Muscle of arm (tissue), 12 donors: ENCODE data around the gene GHRL. TPM values are rescaled to one million over a fixed set of nuclear protein-coding genes. Genes with fewer than 3 reads are reported as not detected.
"Not testable (repeated sequence)": the region's sequence is repeated elsewhere in the genome, so short reads cannot be mapped to it uniquely, and the experiment has no call there.

ENCODE experiments used
- DNase-seq: peaks from one replicate; pipeline ENCODE4 v3.0.0-alpha.2; 2013
- polyA plus RNA-seq, 12 donors: library from polyadenylated mRNA; unstranded; fragments of 120-200 nt; gene quantifications; one replicate each; pipeline ENCODE4 v1.2.1, GENCODE V29; 2013; ENCODE audit not compliant: insufficient read length in 12 of 12

GHRL gene
- polyA plus RNA-seq, 12 donors: 0.27 to 1.8 (median 1.0) TPM; not detected in 2

DNA sequence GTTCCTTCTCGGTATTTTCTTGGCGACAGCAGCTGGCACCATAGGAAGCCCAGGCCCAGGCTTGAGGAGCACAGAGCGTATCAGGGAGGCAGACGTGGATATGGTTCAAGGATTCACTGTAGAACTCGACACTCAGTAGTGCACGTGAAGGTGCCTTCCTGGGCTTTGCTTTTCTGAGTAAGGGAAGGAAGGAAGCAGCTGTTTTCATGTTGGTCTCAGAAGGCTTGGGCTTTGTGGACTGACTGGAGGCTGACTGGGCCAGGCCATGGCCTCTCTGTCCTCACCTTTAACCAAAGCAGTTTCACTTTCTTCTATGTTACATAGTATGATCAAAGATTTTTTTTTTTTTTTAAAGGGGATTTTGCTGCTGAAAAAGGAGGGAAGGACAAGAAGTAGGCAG is 6.9 kb upstream of the GHRL start:
- DNase-seq: no peak

DNA sequence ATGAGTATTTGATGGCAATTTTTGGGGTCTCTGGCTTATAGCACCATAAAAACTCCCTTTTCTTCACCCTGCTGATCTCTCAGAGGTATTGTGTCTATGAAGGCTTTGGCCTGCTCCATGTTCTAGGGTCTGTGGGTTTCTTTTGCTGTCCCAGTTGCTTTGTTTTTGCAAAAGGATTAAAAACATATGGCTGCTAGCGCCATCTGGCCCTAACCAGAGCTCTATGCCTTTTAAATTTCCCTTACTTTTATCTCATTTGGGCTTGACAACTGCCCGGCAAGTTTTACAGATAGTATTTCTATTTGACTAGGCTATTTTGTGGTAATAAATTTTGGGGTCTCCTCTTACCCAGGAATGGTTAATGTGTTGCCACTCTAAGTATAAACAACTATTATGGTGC is 6.4 kb upstream of the GHRL start:
- DNase-seq: no peak

DNA sequence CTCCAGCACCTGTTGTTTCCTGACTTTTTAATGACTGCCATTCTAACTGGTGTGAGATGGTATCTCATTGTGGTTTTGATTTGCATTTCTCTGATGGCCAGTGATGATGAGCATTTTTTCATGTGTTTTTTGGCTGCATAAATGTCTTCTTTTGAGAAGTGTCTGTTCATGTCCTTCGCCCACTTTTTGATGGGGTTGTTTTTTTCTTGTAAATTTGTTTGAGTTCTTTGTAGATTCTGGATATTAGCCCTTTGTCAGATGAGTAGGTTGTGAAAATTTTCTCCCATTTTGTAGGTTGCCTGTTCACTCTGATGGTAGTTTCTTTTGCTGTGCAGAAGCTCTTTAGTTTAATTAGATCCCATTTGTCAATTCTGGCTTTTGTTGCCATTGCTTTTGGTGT is 5.3 kb upstream of the GHRL start:
- DNase-seq: not testable (repeated sequence)

DNA sequence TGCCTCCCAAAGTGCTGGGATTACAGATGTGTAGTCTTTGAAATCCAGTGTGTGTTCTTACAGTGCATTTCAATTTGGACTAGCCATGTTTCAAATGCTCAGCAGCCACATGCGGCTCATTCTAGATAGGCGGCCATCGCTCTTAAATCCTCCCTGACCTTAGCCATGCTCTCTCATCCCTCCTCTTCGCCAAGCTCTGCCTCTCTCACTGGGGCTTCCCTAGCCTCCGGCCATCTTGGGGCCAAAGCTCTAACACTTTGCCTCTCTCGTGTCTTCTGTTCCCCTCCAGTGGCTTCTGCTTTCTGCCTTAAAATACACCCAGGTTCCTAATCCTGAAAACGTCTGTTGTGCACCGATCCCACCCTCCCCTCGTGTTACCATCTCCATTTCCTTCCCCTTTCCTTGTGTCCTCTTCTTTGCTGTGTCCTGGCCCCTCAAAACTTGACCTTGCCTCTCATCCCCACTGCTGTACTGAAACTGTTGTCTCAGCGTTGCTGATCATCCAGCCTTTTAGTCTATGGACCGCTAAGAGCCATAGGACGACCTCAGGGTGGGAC is 1.4 kb upstream of the GHRL start:
- no peak for DNase-seq

DNA sequence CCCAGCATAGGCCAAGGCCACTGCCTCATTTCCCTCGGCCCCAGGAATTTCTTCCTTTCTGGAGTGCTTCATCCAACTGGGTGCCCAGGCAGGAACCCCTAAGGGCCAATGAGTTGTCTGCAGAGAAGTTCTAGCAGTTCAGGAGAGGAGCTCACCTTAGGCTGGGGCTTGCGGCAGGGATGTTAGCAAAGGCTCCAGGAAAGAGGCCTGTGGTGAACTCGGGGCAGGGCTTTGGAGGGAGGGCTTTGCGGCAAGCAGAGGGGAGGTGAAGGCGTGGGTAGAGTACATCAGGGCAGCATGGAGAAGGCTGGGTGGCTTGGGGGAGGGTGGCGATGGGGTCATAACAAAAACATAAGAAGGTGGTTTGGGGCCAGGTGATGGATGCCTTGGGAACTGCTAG is 1.1 kb downstream of the GHRL start:
- DNase-seq: no peak

DNA sequence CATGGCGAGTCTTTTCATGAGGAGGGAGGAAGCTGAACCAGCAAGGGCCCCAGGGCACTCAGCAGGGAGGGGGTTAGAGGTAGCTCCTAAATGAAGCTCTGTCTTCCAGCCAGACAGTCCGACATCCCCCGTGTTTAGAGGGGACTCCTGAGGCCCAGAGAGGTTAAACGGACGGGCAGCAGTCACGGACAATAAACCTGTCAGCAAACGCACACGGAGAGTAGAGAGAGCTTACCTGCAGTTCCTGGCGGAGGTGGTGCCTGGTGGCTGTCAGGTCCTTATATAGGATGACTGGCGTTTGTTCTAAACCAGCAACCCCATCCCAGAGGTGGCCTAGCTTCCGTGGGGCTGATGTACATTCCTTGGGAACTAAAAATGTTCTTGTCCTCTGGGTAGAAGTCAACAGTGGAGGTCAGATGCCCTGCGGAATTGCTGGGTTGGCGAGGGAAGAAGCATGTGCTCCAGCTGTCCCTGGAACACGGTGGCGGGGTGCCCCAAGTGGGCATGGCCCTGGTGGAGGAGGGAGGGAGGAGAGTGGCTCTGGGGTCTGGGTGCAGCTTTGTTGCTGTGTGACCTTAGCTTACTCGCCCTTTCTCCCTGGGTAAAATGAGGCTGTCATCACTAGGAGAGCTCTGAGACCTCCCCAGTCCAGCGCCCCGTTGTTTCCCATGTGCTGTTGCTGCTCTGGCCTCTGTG is 2.1 kb downstream of the GHRL start:
- DNase-seq: no peak

DNA sequence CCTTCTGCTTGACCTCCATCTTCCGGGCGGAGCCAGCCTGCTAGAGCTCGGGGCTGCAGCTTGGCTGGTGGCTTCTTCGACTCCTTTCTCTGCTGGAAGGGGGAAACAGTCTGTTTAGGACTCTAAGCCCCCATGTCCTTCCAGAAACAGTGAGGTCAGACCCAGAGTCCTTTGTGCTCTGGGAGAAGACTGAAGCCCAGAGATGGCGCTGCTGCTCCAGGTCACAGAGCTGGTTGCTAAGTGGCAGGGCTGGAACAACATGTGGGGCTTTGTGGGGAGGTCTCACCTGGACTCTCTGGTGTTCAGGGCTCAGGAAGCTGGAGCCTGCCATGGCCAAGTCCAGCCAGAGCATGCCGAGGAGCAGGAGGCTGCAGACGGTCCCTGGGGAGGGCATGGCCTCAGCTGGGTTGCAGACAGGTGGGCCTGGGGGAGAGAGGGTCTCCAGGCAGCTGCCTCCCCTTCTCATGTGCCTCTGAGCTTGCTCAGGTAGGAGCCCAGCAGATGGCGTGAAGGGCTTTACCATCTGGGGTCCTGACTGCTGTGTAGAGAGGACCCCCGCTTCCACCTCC is 2.9 kb downstream of the GHRL start:
- DNase-seq: no peak

DNA sequence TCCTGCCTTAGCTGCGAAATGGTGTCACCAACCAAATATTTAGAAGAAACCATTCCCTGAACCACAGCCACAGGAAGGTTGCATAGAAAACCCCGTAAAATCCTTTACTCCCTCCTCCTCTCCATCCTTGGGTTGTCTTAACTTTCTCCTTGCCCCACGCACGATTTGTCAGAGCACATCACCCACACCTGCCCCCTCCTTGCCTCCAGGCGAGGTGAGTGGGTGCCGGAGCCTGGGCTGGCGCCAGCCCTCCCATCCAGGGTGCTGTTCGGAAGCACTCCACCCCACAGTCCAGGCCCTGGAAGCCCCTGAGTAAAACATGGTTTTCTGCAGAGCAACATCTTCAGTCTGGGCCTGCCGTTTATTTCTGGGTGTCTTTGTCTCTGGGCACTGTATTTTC is 3.7 kb downstream of the GHRL start:
- no peak for DNase-seq

DNA sequence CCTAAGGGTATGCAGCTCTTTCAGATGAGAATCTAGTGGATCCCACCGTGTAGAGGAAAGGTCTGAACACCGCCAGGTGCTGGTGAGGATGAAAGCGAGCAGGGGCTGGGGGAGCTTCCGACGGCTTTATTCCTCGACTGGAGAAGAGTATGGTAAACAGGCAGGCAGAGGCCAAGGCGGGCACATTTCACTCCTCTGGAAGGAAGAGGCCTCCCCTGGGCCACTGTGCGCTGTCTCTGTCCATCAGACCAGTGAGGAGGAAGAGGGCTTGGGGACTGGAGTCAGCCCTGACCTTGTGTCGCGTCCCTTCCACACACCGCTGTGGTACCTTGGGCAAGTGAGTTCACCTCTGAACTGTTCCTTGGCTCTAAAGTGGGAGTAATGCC is 4.2 kb downstream of the GHRL start:
- DNase-seq: no peak

DNA sequence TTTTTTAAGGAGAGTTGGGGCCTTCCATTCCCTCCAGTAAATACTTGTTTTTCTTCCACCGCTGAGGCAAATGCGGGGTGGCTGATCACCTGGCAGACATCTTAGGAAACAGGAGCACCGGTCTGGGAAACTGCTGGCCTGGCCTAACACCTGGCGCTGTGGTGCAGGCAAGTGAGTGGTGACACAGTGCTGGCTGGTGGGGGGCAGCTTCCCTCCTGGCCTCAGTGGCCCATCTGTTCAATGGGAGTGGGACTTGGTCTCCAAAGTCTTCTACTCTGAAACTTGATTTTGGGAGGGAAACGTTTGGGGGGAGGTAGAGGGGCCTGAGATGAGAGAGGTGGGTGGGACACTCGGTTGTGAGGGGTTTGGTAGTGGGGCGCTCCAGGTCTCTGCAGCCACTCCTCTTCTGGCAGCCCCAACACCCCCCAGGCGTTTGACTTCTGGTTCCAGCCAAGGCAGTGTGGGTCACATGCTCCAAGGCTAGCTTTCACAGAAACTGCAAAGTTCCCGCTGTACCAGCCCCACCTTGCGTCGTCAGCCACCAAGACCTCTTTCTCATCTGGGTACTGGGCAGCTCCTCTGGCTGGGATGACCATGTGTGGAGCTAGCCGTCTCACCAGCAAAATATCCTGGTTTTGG is 4.7 kb downstream of the GHRL start:
- no peak for DNase-seq

DNA sequence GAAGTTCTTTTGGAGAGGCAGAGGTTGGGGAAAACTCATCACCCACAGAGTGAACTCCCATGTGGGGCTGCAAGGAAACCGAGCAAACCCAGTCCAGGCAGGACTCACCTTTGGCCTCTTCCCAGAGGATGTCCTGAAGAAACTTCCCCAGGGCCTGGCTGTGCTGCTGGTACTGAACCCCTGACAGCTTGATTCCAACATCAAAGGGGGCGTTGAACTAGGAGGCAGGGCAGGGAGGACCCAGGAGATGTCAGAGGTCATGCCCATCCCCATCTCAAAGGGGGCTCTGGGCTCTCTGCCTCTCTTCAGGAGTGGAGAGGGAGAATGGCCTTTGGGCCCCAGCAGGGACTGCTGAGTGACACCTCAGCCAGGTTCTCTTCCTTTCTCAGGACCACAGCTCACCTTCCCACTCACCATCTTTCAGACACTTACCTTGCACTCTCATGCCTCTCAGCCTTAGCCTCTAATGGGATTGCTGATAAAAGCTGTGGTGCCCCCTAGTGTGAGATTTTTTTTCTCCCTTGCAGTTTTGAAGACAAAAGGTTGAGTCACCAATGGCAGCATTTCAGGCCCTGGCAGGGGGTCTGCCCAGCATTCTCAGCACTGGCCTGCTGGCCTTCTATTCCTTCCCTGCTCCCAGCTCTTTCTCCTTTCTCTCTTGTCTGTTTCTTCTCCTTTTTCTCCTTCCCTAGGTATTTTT is 6.0 kb downstream of the GHRL start:
- no peak for DNase-seq

DNA sequence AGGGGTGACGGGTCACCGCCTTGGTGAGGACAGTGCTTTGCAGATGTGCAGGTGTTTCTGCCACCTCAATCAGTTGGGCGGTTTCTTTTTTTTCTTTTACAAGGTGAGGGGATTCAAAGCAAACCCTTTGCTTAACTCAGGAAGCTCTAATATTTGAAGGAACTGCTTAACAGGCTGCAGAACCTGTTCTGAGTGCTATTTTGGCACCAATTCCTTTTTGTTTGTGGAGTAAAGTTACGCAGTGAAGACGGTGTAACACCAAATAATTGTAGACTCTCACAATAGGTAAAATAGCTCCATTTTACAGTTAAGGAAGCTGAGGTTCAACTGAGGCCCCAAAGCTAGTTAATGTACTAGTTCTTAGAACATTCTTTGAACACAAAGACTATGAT is 6.6 kb downstream of the GHRL start:
- DNase-seq: no peak

DNA sequence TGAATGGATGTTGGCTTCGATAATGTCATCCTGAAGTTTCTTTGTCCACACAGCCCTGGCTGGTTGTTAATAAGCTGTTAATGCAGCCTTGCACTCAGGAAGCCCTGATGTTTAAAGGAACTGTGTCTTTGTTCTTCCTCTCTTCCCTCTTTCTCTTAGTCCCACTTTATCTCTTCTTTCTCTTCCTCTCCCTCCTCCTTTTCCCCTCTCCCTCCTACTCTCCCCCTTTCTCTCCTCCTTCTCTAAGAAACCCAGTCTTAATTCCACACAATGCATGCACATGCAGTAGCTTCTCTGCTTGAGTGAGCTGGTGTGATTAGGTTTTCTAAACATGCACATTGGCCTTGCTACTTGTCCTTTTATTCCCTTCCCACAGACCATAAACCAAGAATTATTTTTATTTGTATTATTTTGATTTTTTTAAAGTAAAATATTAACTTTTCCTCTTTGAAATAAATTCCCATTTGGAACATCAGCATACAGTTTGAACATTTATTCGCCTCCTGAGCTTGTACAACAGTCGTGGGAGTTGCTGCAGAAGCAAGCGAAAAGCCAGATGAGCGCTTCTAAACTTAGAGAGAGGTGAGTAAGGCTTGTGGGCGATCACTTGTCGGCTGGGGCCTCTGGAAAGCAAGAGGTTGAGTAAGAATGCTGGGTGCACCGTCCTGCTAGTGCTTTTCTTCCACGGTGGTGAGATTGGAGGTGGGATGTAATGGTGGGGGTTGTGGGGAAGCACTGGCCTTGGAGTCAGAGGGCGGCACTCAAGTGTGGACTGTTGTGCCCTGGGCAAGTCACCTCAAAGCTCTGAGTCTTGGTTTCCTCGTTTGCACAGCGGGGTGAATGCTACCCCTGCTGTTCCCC is 7.2 kb downstream of the GHRL start:
- DNase-seq: no peak

DNA sequence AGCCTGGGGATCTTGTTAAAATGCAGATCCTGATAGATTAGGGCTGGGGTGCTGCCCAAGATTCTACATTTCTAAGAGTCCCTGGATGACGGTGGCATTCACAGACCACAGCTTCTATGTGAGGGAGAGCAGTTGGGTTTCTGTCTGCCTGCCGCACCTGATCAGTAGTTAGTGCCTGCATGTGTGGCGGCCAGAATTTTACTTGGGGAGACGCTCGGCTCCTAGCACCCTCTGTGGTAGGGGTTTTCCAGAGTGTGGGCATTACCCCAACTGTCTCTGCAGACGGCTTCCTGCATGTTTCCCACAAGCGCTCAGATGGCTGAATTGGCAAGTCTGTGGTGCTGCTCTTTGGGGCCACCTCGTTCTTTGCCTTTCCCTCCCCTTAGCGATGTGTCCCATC is 8.3 kb downstream of the GHRL start:
- no peak for DNase-seq

DNA sequence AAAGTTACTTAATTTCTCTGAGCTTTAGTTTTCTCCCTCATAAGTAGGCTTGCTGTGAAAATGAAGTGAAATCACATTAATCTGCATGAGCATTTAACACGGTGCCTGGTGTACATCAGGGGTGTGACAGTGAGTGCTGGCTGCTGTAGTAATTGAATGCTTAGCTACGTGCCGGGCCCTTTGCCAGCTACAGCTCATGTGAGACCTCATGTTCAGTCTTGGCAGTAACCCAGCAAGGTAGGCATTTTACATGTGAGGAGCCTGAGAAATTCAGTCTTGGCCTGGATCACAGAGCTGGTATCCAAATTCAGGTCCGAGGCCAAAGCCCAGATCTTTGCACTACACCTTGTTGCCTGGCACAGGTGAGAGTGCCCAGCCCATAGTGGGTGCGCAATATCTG is 9.1 kb downstream of the GHRL start:
- DNase-seq: no peak

DNA sequence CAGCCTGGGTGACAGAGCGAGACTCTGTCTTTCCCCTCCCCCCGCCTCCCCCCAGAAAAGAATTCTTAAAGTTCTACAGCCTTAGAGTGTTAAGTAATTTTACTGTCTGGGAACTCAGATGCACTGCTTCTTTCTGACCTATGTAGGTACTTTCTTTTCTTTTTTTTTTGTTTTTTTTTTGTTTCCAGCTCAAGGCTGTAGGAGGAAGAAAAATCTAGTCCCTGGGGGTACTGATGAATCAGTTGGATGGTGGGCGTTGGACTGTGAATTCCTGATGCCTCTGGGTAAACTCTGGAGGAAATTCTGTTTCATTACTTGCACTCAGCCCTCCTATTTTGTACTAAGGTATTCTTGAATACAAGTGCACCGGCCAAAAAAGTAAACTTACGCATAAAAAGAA is 10.8 kb downstream of the GHRL start:
- peak; percentile 14 for DNase-seq

DNA sequence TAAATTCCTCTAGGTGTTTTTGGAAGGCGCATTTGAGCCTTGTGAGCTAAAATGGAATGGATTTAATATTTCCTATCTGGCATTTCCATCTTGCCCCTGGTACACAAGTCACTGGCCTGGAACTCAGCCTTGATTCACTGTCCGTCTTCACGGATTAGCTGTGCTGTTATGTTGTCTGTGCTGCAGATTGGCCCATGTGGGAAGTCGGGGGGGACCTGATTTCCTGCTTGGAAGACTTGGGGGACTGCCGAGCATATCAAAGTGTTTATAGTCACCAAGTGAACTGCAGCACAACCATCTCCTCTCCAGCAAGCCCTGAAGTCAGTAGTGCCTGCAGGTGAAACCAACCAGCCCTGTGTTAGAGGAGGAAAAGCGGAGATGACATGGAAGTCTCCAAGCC is 12.2 kb downstream of the GHRL start:
- DNase-seq: no peak

DNA sequence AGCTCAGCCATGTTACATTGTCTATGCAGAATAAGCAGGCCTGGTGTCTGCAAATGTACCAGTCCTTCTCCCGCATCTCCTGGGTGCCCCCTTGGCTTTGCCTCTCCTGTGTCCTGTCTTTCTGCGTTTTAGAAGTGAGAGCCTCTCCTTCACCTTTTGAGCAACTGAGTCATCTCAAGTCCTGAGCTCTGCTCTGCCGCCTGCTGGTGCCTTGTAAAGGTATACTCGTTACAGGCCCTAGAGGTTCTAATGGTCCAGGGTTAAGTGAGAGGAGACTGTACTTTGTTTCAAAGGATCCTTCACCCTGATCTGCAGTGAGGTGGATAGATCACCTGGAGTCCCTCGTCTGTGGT is 12.6 kb downstream of the GHRL start:
- DNase-seq: no peak

DNA sequence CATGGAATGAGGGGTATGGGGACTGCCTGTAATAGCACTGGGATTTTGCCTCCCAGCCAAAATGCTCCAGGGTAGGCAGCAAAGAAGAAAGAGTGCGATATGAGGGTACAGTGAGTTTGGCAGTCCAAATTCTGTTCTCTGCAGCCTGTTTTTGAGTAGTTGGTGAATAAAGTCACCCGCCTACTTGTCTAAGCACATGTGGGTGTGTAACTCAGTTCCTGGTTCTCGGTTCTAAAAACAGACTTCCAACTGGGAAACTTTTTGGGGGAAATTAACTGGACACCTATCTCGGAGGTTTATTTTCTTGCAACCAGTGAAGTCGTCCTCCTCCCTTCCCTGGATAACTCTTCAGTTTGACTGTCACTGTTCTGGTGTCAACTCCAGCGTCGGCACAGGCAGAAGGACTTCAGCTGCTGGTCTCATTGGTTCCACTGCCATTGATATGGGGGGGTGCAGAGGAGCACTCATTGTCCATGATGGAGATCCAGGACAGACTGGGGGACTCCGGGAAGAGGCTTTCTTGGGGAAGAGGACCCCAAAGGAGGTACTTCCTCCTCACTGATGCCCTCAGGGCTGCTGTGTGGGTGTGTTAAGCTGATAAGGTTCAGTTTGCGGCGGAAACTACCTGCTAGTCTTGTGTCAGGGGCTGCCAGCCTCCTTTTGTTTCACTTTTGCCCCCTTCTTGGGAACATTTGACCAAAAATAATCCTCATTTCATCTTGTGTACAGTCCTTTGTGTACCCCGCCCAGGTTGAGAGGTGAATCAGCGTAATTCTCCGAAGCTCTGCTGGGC is 13.2 kb downstream of the GHRL start:
- no peak for DNase-seq

DNA sequence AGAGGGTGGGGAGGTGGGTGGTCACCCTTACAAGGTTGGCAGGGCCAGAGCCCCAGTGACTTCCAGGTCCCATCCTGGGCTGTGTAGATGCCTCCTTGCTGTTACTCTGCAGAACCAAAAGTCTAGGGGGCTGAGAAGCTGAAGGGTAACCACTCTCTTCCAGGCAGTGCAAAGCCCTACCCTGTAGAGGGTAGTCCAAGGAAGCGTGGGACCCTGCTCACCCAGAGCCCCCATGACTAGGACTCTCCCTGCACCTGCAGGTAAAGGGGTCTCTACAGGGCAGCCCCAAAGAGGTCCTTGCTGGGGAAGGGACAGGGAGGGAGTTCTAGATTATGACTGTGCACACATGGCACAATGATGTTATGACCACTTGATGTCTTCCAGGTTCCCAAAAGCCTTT is 14.2 kb downstream of the GHRL start:
- DNase-seq: no peak

DNA sequence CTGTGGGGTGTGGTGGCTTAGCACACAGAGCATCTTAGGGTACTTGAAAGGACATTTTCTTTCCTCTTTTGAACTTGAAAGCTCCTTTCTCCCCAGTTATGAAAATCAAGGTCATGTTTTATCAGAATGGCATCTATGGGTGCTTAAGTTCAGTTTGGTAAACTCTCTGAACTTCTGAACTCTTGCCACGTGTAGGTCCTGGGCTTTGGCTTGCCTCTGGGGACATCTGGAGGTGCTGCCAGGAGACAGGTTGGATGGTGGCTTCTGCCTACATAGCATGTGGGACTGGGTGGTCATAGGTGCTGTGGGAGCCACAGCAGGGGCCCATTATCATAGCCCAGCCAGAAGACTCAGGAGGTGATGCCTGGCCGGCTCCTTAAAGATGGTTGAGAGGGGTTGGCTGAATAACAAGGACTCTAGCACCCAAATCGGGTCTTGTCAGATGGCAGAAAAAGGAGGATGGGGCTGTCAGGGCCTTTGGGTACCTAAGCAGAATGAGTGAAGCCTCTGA is 15.6 kb downstream of the GHRL start:
- DNase-seq: no peak
